Stimulated activated CD8-positive, alpha-beta memory T cell treated with anti-CD3 and anti-CD28 coated beads, Interleukin-4, amount 100 ng/mL, for 24 hours (primary cell): ENCODE measurements around the gene PRICKLE1.

Experiments used
- DNase-seq: peaks from one replicate; pipeline ENCODE4 v3.0.0-alpha.2; 2020; ENCODE audit warnings: low read depth

Gene PRICKLE1

GRCh38 chr12:42490261-42490842 lies 99.2 kb downstream of the PRICKLE1 start:
- no peak for DNase-seq

GRCh38 chr12:42486407-42486806 lies 103.1 kb downstream of the PRICKLE1 start:
- DNase-seq, result no peak

- no peak for DNase-seq
These were observed 103.7 kb downstream of the PRICKLE1 start for GRCh38 chr12:42485823-42486222.

GRCh38 chr12:42484996-42485395 lies 104.5 kb downstream of the PRICKLE1 start:
- DNase-seq, result no peak

GRCh38 chr12:42483521-42483790 lies 106.1 kb downstream of the PRICKLE1 start:
- peak; percentile 8 for DNase-seq

- DNase-seq, result peak; percentile 42
These were observed 106.6 kb downstream of the PRICKLE1 start for GRCh38 chr12:42482748-42483520.

- DNase-seq, result no peak
These were observed 107.4 kb downstream of the PRICKLE1 start for GRCh38 chr12:42482041-42482747.

- DNase-seq, result no peak
These were observed 108.2 kb downstream of the PRICKLE1 start for GRCh38 chr12:42481368-42481767.

- DNase-seq, result no peak
These were observed 111.6 kb downstream of the PRICKLE1 start for GRCh38 chr12:42477941-42478340.

GRCh38 chr12:42475106-42475505 lies 114.4 kb downstream of the PRICKLE1 start:
- no peak for DNase-seq

- DNase-seq, result no peak
These were observed 115.2 kb downstream of the PRICKLE1 start for GRCh38 chr12:42474391-42474790.

GRCh38 chr12:42473561-42473960 lies 116.0 kb downstream of the PRICKLE1 start:
- DNase-seq, result no peak

- no peak for DNase-seq
These were observed 116.4 kb downstream of the PRICKLE1 start for GRCh38 chr12:42473130-42473529.

- DNase-seq, result no peak
These were observed 117.2 kb downstream of the PRICKLE1 start for GRCh38 chr12:42472376-42472775.

GRCh38 chr12:42469355-42470175 lies 120.0 kb downstream of the PRICKLE1 start:
- no peak for DNase-seq

GRCh38 chr12:42468921-42469320 lies 120.6 kb downstream of the PRICKLE1 start:
- no peak for DNase-seq

GRCh38 chr12:42468341-42468821 lies 121.2 kb downstream of the PRICKLE1 start:
- no peak for DNase-seq

GRCh38 chr12:42463671-42464070 lies 125.9 kb downstream of the PRICKLE1 start:
- no peak for DNase-seq

- DNase-seq, result no peak
These were observed 127.1 kb downstream of the PRICKLE1 start for GRCh38 chr12:42462486-42462885.

GRCh38 chr12:42459336-42459847 lies 130.2 kb downstream of the PRICKLE1 start:
- no peak for DNase-seq

GRCh38 chr12:42458575-42458974 lies 131.0 kb downstream of the PRICKLE1 start:
- no peak for DNase-seq

- no peak for DNase-seq
These were observed 139.3 kb downstream of the PRICKLE1 start for GRCh38 chr12:42450248-42450647.
